Measurements from ENCODE around the gene PCNX1. TPM values are rescaled to one million over a fixed set of nuclear protein-coding genes. Genes with fewer than 3 reads are reported as not detected.
A peak's percentile ranks its signal among the peaks of the same experiment; 100 is the strongest.

PCNX1 gene
- total RNA-seq, 2 experiments from 2014 or later, result 38.4 to 57.9 TPM

- Mint-ChIP-seq H3K27ac (no peak overlapping the region), H3K4me1 (peaks cover 80% of the 10 kb centered on the region), H3K9me3 (ENCODE audit: low read depth) (no peaks in the 10 kb centered on the region), H3K4me3 (no peak overlapping the region), H3K27me3 (peaks cover 1% of the 10 kb centered on the region), H3K36me3 (ENCODE audit: low read depth) (no peaks in the 10 kb centered on the region)
- intact Hi-C loops (cut with DNase I, micrococcal nuclease), result loop anchor here (5.0 to 10.0 kb wide), 6 partner anchors 34 to 1159 kb away; no protein-coding TSS in a partner anchor
- ChIA-PET CTCF (interaction anchor here (1.0 to 11.4 kb wide), 3 partner anchors 12 to 94 kb away, joined by 3 to 173 read pairs (median 12); partner anchors contain the start of gene PCNX1), POLR2A (interaction anchor here (0.6 to 5.2 kb wide), 3 partner anchors 13 to 79 kb away, joined by 3 to 44 read pairs (median 30); partner anchors contain the start of genes MAP3K9 and PCNX1)
- DNase-seq (no peak), ATAC-seq (peak; percentile 10)
Measured at GRCh38 chr14:70888681-70889175, 18.5 kb upstream of the PCNX1 start.

- H3K4me3 Mint-ChIP-seq, result no peak overlapping the region
- H3K4me1 Mint-ChIP-seq, result peaks cover 80% of the 10 kb centered on the region
- H3K36me3 Mint-ChIP-seq (ENCODE audit: low read depth), result no peaks in the 10 kb centered on the region
- H3K9me3 Mint-ChIP-seq (ENCODE audit: low read depth), result no peaks in the 10 kb centered on the region
- POLR2A ChIA-PET, result interaction anchor here (5.2 kb wide), 1 partner anchor 16 kb away, joined by 44 read pairs; the partner anchor contains the start of gene PCNX1
- CTCF ChIA-PET, result interaction anchor here (11.4 kb wide), 1 partner anchor 11 kb away, joined by 173 read pairs; the partner anchor contains the start of gene PCNX1
- intact Hi-C loops (cut with DNase I, micrococcal nuclease), result loop anchor here (5.0 to 10.0 kb wide), 6 partner anchors 33 to 1158 kb away; no protein-coding TSS in a partner anchor
- DNase-seq, result no peak
- H3K27ac Mint-ChIP-seq, result no peak overlapping the region
- ATAC-seq, result no peak
- peaks cover 1% of the 10 kb centered on the region for H3K27me3 Mint-ChIP-seq
Measured at GRCh38 chr14:70889555-70889954, 17.7 kb upstream of the PCNX1 start.

- Mint-ChIP-seq H3K27ac (no peak overlapping the region), H3K9me3 (ENCODE audit: low read depth) (no peaks in the 10 kb centered on the region), H3K4me3 (no peak overlapping the region), H3K36me3 (ENCODE audit: low read depth) (no peaks in the 10 kb centered on the region), H3K4me1 (peaks cover 71% of the 10 kb centered on the region), H3K27me3 (peaks cover 1% of the 10 kb centered on the region)
- ChIA-PET CTCF (interaction anchor here (0.7 to 11.4 kb wide), 3 partner anchors 10 to 81 kb away, joined by 3 to 173 read pairs (median 3); partner anchors contain the start of gene PCNX1), POLR2A (interaction anchor here (0.6 kb wide), 1 partner anchor 16 kb away, joined by 5 read pairs; no protein-coding TSS in a partner anchor)
- ATAC-seq, result no peak
- no peak for DNase-seq
- intact Hi-C loops (cut with DNase I, micrococcal nuclease), result no loop called here
Measured at GRCh38 chr14:70890826-70891659, 16.2 kb upstream of the PCNX1 start.

- Mint-ChIP-seq H3K4me1 (peaks cover 67% of the 10 kb centered on the region), H3K36me3 (ENCODE audit: low read depth) (no peaks in the 10 kb centered on the region), H3K9me3 (ENCODE audit: low read depth) (peaks cover 3% of the 10 kb centered on the region), H3K27me3 (peaks cover 5% of the 10 kb centered on the region), H3K4me3 (no peak overlapping the region), H3K27ac (no peak overlapping the region)
- ChIA-PET POLR2A (no interaction called here), CTCF (interaction anchor here (0.7 kb wide), 1 partner anchor 15 kb away, joined by 3 read pairs; no protein-coding TSS in a partner anchor)
- DNase-seq (no peak), ATAC-seq (no peak)
- intact Hi-C loops (cut with DNase I, micrococcal nuclease), result no loop called here
Measured at GRCh38 chr14:70891737-70892136, 15.5 kb upstream of the PCNX1 start.

GRCh38 chr14:70893062-70893845 lies 14.0 kb upstream of the PCNX1 start:
- H3K27me3 Mint-ChIP-seq, result peaks cover 5% of the 10 kb centered on the region
- ChIA-PET POLR2A (no interaction called here), CTCF (interaction anchor here (0.8 to 1.5 kb wide), 5 partner anchors 9 to 104 kb away, joined by 3 to 4 read pairs (median 3); no protein-coding TSS in a partner anchor)
- DNase-seq (no peak), ATAC-seq (no peak)
- peaks cover 58% of the 10 kb centered on the region for H3K4me1 Mint-ChIP-seq
- intact Hi-C loops (cut with DNase I, micrococcal nuclease), result no loop called here
- peak overlapping the region; percentile 3 for H3K4me3 Mint-ChIP-seq
- peaks cover 3% of the 10 kb centered on the region for H3K9me3 Mint-ChIP-seq (ENCODE audit: low read depth)
- H3K27ac Mint-ChIP-seq, result peak overlapping the region; percentile 58
- no peaks in the 10 kb centered on the region for H3K36me3 Mint-ChIP-seq (ENCODE audit: low read depth)

- ATAC-seq, result peak; percentile 60
- H3K4me3 Mint-ChIP-seq, result peak overlapping the region; percentile 3
Measured at GRCh38 chr14:70893858-70894291, 13.4 kb upstream of the PCNX1 start.

GRCh38 chr14:70894868-70895267 lies 12.4 kb upstream of the PCNX1 start:
- ChIA-PET CTCF (interaction anchor here (1.5 to 14.4 kb wide), 2 partner anchors 9 to 78 kb away, joined by 3 to 173 read pairs; no protein-coding TSS in a partner anchor), POLR2A (no interaction called here)
- Mint-ChIP-seq H3K4me1 (peaks cover 52% of the 10 kb centered on the region), H3K27ac (peak overlapping the region; percentile 9), H3K4me3 (no peak overlapping the region), H3K36me3 (ENCODE audit: low read depth) (no peaks in the 10 kb centered on the region), H3K9me3 (ENCODE audit: low read depth) (peaks cover 3% of the 10 kb centered on the region), H3K27me3 (peaks cover 7% of the 10 kb centered on the region)
- intact Hi-C loops (cut with DNase I, micrococcal nuclease), result loop anchor here in 1 of 2 experiments (1.0 kb wide), 1 partner anchor 10 kb away; no protein-coding TSS in a partner anchor
- ATAC-seq, result peak; percentile 75
- peak; percentile 36 for DNase-seq

More at GRCh38 chr14:70893858-70894291, 13.4 kb upstream of the PCNX1 start:
- peak; percentile 61 for DNase-seq
- peak overlapping the region; percentile 58 for H3K27ac Mint-ChIP-seq
- H3K4me1 Mint-ChIP-seq, result peaks cover 58% of the 10 kb centered on the region
- ChIA-PET POLR2A (no interaction called here), CTCF (interaction anchor here (1.0 to 14.4 kb wide), 3 partner anchors 8 to 77 kb away, joined by 3 to 173 read pairs (median 3); no protein-coding TSS in a partner anchor)
- H3K9me3 Mint-ChIP-seq (ENCODE audit: low read depth), result peaks cover 3% of the 10 kb centered on the region
- H3K27me3 Mint-ChIP-seq, result peaks cover 6% of the 10 kb centered on the region
- intact Hi-C loops (cut with DNase I, micrococcal nuclease), result loop anchor here in 1 of 2 experiments (1.0 kb wide), 1 partner anchor 9 kb away; no protein-coding TSS in a partner anchor
- no peaks in the 10 kb centered on the region for H3K36me3 Mint-ChIP-seq (ENCODE audit: low read depth)

- Mint-ChIP-seq H3K4me1 (peaks cover 53% of the 10 kb centered on the region), H3K4me3 (no peak overlapping the region), H3K27ac (no peak overlapping the region), H3K36me3 (ENCODE audit: low read depth) (no peaks in the 10 kb centered on the region), H3K27me3 (peaks cover 7% of the 10 kb centered on the region), H3K9me3 (ENCODE audit: low read depth) (peaks cover 3% of the 10 kb centered on the region)
- ATAC-seq (no peak), DNase-seq (no peak)
- ChIA-PET POLR2A (no interaction called here), CTCF (interaction anchor here (14.4 kb wide), 1 partner anchor 11 kb away, joined by 173 read pairs; no protein-coding TSS in a partner anchor)
- intact Hi-C loops (cut with DNase I, micrococcal nuclease), result no loop called here
Measured at GRCh38 chr14:70896317-70896716, 10.9 kb upstream of the PCNX1 start.

- no peak for DNase-seq
- no peak for ATAC-seq
- H3K27me3 Mint-ChIP-seq, result peaks cover 7% of the 10 kb centered on the region
- H3K27ac Mint-ChIP-seq, result no peak overlapping the region
- POLR2A ChIA-PET, result no interaction called here
- no peaks in the 10 kb centered on the region for H3K36me3 Mint-ChIP-seq (ENCODE audit: low read depth)
- no peak overlapping the region for H3K4me3 Mint-ChIP-seq
- CTCF ChIA-PET, result interaction anchor here (14.4 kb wide), 1 partner anchor 12 kb away, joined by 173 read pairs; no protein-coding TSS in a partner anchor
- H3K9me3 Mint-ChIP-seq (ENCODE audit: low read depth), result peaks cover 3% of the 10 kb centered on the region
- H3K4me1 Mint-ChIP-seq, result peaks cover 59% of the 10 kb centered on the region
- intact Hi-C loops (cut with DNase I, micrococcal nuclease), result no loop called here
Measured at GRCh38 chr14:70896981-70897380, 10.3 kb upstream of the PCNX1 start.

GRCh38 chr14:70897464-70897863 lies 9.8 kb upstream of the PCNX1 start:
- peaks cover 7% of the 10 kb centered on the region for H3K27me3 Mint-ChIP-seq
- POLR2A ChIA-PET, result no interaction called here
- H3K4me1 Mint-ChIP-seq, result peaks cover 59% of the 10 kb centered on the region
- H3K36me3 Mint-ChIP-seq (ENCODE audit: low read depth), result no peaks in the 10 kb centered on the region
- CTCF ChIA-PET, result interaction anchor here (14.4 kb wide), 1 partner anchor 12 kb away, joined by 173 read pairs; no protein-coding TSS in a partner anchor
- ATAC-seq (no peak), DNase-seq (no peak)
- H3K4me3 Mint-ChIP-seq, result no peak overlapping the region
- H3K9me3 Mint-ChIP-seq (ENCODE audit: low read depth), result peaks cover 3% of the 10 kb centered on the region
- H3K27ac Mint-ChIP-seq, result no peak overlapping the region
- intact Hi-C loops (cut with DNase I, micrococcal nuclease), result no loop called here
